ENCODE measurements around the gene EHMT1. TPM values are rescaled to one million over a fixed set of nuclear protein-coding genes. Genes with fewer than 3 reads are reported as not detected.
A peak's percentile ranks its signal among the peaks of the same experiment; 100 is the strongest.

Gene EHMT1
- total RNA-seq, 1 experiment from 2014 or later = 112 TPM

DNA sequence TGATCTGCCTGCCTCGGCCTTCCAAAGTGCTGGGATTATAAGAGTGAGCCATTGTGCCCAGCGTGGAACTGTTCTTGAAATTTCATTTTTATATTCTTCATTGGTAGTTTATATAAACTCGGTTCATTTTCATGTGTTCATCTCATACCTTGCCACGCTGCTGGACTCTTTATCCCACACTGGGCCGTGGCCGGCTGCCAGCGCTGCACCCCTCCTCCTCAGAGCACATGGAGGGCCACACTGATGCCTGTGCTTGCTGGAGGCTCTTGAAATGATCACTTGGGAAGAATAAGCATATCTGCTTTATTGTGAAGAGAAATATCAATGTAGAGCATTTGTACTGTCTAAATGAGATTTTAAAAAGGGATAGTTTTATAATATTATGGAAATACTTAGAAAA is 69.5 kb downstream of the EHMT1 start:
- no peak for DNase-seq
- H3K4me1 ChIP-seq (ENCODE audit: insufficient read depth, low read length) = peaks cover 8% of the 10 kb centered on the region; the same call in 1 of the 2 replicates
- peaks cover 0 to 3% (median 2%) of the 10 kb centered on the region in 3 experiments; a peak in 3 of 7 replicates for H3K36me3 Mint-ChIP-seq (ENCODE audit: insufficient read depth in 1 of 3, low read depth in 3 of 3)

More for the DNA sequence above, 69.5 kb downstream of the EHMT1 start:
- H2BK12ac ChIP-seq (ENCODE audit: insufficient read length, low read depth, low read length) = no peak overlapping the region
- H4K5ac ChIP-seq (ENCODE audit: insufficient read length, low read depth, low read length) = no peak overlapping the region
- no peaks in the 10 kb centered on the region for H3K27me3 Mint-ChIP-seq (ENCODE audit: low read depth)
- H3K79me2 ChIP-seq (ENCODE audit: insufficient read depth, low read length) = peaks cover 42% of the 10 kb centered on the region; the same call in 1 of the 2 replicates
- H2BK120ac ChIP-seq (ENCODE audit: low read depth, low read length, poor library complexity, severe bottlenecking) = no peak overlapping the region
- H3K9me3 ChIP-seq (ENCODE audit: control insufficient read depth, low read depth, low read length) = no peaks in the 10 kb centered on the region
- no peak overlapping the region for H2BK20ac ChIP-seq (ENCODE audit: low read depth, low read length, poor library complexity, severe bottlenecking)
- H3K18ac ChIP-seq (ENCODE audit: insufficient read length, low read depth, low read length) = no peak overlapping the region
- no peak overlapping the region for H4K91ac ChIP-seq (ENCODE audit: insufficient read length, low read depth, low read length)
- no peak overlapping the region for H2AK5ac ChIP-seq (ENCODE audit: insufficient read length, low read length)
- no peak overlapping the region for H4K8ac ChIP-seq (replicated peaks; ENCODE audit: insufficient read length, low read depth, low read length)
- peaks cover 4% of the 10 kb centered on the region for H3K79me1 ChIP-seq (ENCODE audit: insufficient read depth, low read depth, low read length, poor library complexity, severe bottlenecking)
- no peak overlapping the region for H3T11ph ChIP-seq (ENCODE audit: low read length)
- H4K20me1 ChIP-seq (ENCODE audit: control insufficient read depth, insufficient read depth, insufficient read length) = no peaks in the 10 kb centered on the region
- H2BK5ac ChIP-seq (ENCODE audit: insufficient read length, low read length) = no peak overlapping the region
- no peak overlapping the region for H3K23ac ChIP-seq (ENCODE audit: insufficient read length, low read depth, low read length)
- H3K9ac ChIP-seq (ENCODE audit: extremely low read depth, insufficient read length, low read length) = no peak overlapping the region
- H3K4ac ChIP-seq (ENCODE audit: low read depth, low read length) = no peak overlapping the region
- TF ChIP-seq, protein P1, sequence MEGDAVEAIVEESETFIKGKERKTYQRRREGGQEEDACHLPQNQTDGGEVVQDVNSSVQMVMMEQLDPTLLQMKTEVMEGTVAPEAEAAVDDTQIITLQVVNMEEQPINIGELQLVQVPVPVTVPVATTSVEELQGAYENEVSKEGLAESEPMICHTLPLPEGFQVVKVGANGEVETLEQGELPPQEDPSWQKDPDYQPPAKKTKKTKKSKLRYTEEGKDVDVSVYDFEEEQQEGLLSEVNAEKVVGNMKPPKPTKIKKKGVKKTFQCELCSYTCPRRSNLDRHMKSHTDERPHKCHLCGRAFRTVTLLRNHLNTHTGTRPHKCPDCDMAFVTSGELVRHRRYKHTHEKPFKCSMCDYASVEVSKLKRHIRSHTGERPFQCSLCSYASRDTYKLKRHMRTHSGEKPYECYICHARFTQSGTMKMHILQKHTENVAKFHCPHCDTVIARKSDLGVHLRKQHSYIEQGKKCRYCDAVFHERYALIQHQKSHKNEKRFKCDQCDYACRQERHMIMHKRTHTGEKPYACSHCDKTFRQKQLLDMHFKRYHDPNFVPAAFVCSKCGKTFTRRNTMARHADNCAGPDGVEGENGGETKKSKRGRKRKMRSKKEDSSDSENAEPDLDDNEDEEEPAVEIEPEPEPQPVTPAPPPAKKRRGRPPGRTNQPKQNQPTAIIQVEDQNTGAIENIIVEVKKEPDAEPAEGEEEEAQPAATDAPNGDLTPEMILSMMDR (conservative IDR thresholded peaks at IDR 0.05) = no peak
- peaks cover 55 to 64% of the 10 kb centered on the region in 2 experiments for H3K4me1 Mint-ChIP-seq
- no peak overlapping the region for H3K56ac ChIP-seq (ENCODE audit: insufficient read length, low read depth, low read length)
- 0 out of 7 replicates have a peak overlapping the region, but pooled peaks of 2 of the 3 experiments have one; percentile 8 to 71 for H3K27ac Mint-ChIP-seq
- no peaks in the 10 kb centered on the region for H3K9me3 Mint-ChIP-seq
- no CpG with 5 or more reads among the region's 7 CpGs for WGBS (ENCODE audit: extremely low coverage, insufficient read length, low lambda C conversion rate)
- H3K4me3 Mint-ChIP-seq = peak overlapping the region in 1 of 2 experiments; percentile 43; a peak in 1 of 5 replicates
- H2AFZ ChIP-seq (ENCODE audit: low read length) = no peak overlapping the region
- no peak overlapping the region for H2BK15ac ChIP-seq (ENCODE audit: low read depth, low read length)
- H3K14ac ChIP-seq (ENCODE audit: insufficient read depth, low read length) = no peak overlapping the region
- no peak overlapping the region for H3K4me2 ChIP-seq (ENCODE audit: insufficient read depth, insufficient read length, low read length)
- H3K27ac ChIP-seq (ENCODE audit: insufficient read length, low read depth, low read length) = no peak overlapping the region
- H3K27me3 ChIP-seq (ENCODE audit: insufficient read depth, low read length) = no peaks in the 10 kb centered on the region
- no peaks in the 10 kb centered on the region for H3K23me2 ChIP-seq (ENCODE audit: insufficient read length, low read depth, low read length, poor library complexity, severe bottlenecking)

All from H9 (cell line).